Large intestine (tissue), 3 donors: ENCODE measurements around the gene CNTN4. TPM values are rescaled to one million over a fixed set of nuclear protein-coding genes. Genes with fewer than 3 reads are reported as not detected.

Experiments
- DNase-seq, 2 donors: peaks; one replicate each; pipeline versions ENCODE4 v3.0.0 to v3.0.0-alpha.2; 2013
- H3K27ac ChIP-seq: one replicate; pipeline ENCODE4 v1.5.1; 2013; ENCODE audit warnings: low read length
- H3K27me3 ChIP-seq: 2 replicates; pipeline ENCODE4 v1.6.1; 2013; ENCODE audit warnings: low read length; ENCODE audit not compliant: control insufficient read depth, insufficient read depth
- H3K36me3 ChIP-seq: 2 replicates; pipeline ENCODE4 v1.6.1; 2013; ENCODE audit warnings: low read length; ENCODE audit not compliant: control insufficient read depth, insufficient read depth
- H3K4me1 ChIP-seq: one replicate; pipeline ENCODE4 v1.6.1; 2013; ENCODE audit warnings: low read length; ENCODE audit not compliant: control insufficient read depth, insufficient read depth
- H3K4me3 ChIP-seq: one replicate; pipeline ENCODE4 v1.5.1; 2013; ENCODE audit warnings: low read length
- H3K9me3 ChIP-seq: one replicate; pipeline ENCODE4 v1.6.1; 2013; ENCODE audit warnings: mild to moderate bottlenecking, low read depth, low read length, moderate library complexity; ENCODE audit not compliant: control insufficient read depth
- WGBS: methylation state at CpG from one replicate; pipeline ENCODE4 v1.1.5; 2013; ENCODE audit warnings: low lambda C conversion rate; ENCODE audit not compliant: insufficient coverage; 5-methylcytosine and 5-hydroxymethylcytosine counted together
- polyA plus RNA-seq: library from polyadenylated mRNA; unstranded; fragments of 120-200 nt; gene quantifications from one replicate; pipeline ENCODE4 v1.2.1, GENCODE V29; 2013

Gene CNTN4
- polyA plus RNA-seq, 1 donor: 9.3 TPM

GRCh38 chr3:2851361-2851760, 752.7 kb downstream of the CNTN4 start:
- Histone ChIP-seq H3K27ac (peak overlapping the region; percentile 65), H3K27me3 (no peaks in the 10 kb centered on the region), H3K9me3 (no peaks in the 10 kb centered on the region), H3K4me1 (peaks cover 7% of the 10 kb centered on the region), H3K4me3 (no peak overlapping the region), H3K36me3 (no peaks in the 10 kb centered on the region)
- peak in 1 of 2 donors; percentile 66 for DNase-seq
- 20% methylated on average over 1 of the region's 3 CpGs for WGBS

GRCh38 chr3:2851835-2852234, 753.2 kb downstream of the CNTN4 start:
- peak overlapping the region; percentile 65 for H3K27ac ChIP-seq
- 20% methylated on average over 1 of the region's 1 CpG for WGBS

GRCh38 chr3:2853651-2854050, 755.0 kb downstream of the CNTN4 start:
- no peaks in the 10 kb centered on the region for H3K36me3 ChIP-seq
- no peak overlapping the region for H3K27ac ChIP-seq
- DNase-seq: no peak
- 100% methylated on average over 2 of the region's 5 CpGs for WGBS
- H3K4me1 ChIP-seq: peaks cover 7% of the 10 kb centered on the region
- no peak overlapping the region for H3K4me3 ChIP-seq
- H3K27me3 ChIP-seq: no peaks in the 10 kb centered on the region
- no peaks in the 10 kb centered on the region for H3K9me3 ChIP-seq

More at GRCh38 chr3:2851835-2852234, 753.2 kb downstream of the CNTN4 start:
- DNase-seq: peak in 1 of 2 donors; percentile 64
- H3K27me3 ChIP-seq: no peaks in the 10 kb centered on the region
- no peaks in the 10 kb centered on the region for H3K9me3 ChIP-seq
- H3K4me1 ChIP-seq: peaks cover 7% of the 10 kb centered on the region
- H3K36me3 ChIP-seq: no peaks in the 10 kb centered on the region
- no peak overlapping the region for H3K4me3 ChIP-seq

DNA sequence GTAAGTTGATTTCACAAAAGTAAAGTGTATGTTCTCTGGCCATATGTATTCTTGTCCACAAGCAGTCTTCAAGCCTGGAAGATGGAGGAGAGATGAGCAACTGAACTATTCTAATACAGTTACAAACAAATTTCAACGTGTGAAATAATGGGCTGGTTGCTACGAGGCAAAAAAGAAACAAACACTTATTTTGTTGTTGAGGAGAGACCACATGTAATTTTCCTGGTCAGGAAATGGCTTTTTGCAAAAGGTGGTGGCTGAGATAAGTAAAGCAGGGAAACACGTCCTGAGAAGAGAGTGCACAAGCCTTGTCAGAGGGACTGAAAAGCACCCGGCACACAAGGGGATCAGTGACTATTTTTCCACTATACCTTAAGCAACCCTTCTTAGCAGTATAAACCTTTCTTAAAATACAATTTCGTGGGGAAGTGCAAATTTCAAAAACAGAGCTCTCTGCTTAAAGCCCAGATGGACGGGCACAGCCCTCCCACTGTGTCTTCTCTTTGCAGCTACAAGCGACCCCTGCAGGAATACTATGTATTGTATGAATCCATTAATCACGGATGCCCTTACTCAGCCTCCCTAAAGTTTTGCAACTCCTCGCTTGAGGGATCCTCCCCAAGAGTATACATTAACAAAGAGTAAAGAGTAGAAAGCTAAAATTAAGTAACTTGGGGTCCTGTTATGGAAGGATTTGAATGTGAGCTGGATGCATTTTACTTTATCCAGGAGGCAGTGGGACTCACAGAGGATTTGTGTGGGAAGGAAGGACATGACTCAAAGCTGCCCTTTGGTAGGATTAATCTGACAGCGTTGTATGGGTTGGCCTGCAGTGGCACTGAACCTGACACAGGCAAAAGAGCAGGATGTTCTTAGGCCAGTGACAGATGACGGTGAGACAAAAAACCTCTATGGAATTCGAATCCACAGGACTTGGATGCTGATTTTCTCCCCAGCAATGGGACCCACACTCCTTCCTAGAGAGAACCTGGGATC, 757.8 kb downstream of the CNTN4 start:
- Histone ChIP-seq H3K27ac (no peak overlapping the region), H3K4me1 (peaks cover 4% of the 10 kb centered on the region), H3K9me3 (no peaks in the 10 kb centered on the region), H3K36me3 (no peaks in the 10 kb centered on the region), H3K27me3 (no peaks in the 10 kb centered on the region), H3K4me3 (no peak overlapping the region)
- no peak for DNase-seq
- 93% methylated on average over 3 of the region's 12 CpGs for WGBS

- H3K27ac ChIP-seq: no peak overlapping the region
- H3K4me1 ChIP-seq: peaks cover 5% of the 10 kb centered on the region
- H3K36me3 ChIP-seq: no peaks in the 10 kb centered on the region
- DNase-seq: peak in 1 of 2 donors; percentile 16
- no CpG with 5 or more reads among the region's 2 CpGs for WGBS
- H3K27me3 ChIP-seq: no peaks in the 10 kb centered on the region
- H3K9me3 ChIP-seq: no peaks in the 10 kb centered on the region
- no peak overlapping the region for H3K4me3 ChIP-seq
These were observed 762.0 kb downstream of the CNTN4 start for GRCh38 chr3:2860626-2861025.

DNA sequence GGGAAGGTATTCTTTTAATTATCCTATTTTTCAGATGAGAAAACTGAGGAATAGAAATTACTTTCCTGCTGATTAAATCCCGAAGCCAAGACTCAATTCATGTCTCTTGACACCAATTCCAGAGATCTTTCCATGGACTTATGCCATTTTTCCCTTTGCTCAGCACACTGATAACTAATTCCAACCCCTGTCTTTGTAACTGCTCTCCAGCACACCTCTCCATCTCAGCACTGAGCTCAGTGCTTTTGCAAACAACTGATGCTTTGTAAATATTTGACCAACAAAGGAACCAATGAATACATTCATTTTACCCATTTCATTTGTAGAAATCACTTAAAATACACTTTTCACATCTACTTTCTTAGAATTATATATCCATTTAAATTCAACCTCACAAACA, 762.5 kb downstream of the CNTN4 start:
- WGBS: no CpG with 5 or more reads among the region's 1 CpG
- Histone ChIP-seq H3K4me3 (no peak overlapping the region), H3K9me3 (no peaks in the 10 kb centered on the region), H3K36me3 (no peaks in the 10 kb centered on the region), H3K27me3 (no peaks in the 10 kb centered on the region), H3K27ac (no peak overlapping the region), H3K4me1 (peaks cover 5% of the 10 kb centered on the region)
- no peak for DNase-seq

- H3K36me3 ChIP-seq: no peaks in the 10 kb centered on the region
- H3K27ac ChIP-seq: peak overlapping the region; percentile 30
- no peak for DNase-seq
- peaks cover 5% of the 10 kb centered on the region for H3K4me1 ChIP-seq
- no peak overlapping the region for H3K4me3 ChIP-seq
- no CpG with 5 or more reads among the region's 1 CpG for WGBS
- no peaks in the 10 kb centered on the region for H3K9me3 ChIP-seq
- H3K27me3 ChIP-seq: no peaks in the 10 kb centered on the region
These were observed 763.3 kb downstream of the CNTN4 start for GRCh38 chr3:2861920-2862319.

DNA sequence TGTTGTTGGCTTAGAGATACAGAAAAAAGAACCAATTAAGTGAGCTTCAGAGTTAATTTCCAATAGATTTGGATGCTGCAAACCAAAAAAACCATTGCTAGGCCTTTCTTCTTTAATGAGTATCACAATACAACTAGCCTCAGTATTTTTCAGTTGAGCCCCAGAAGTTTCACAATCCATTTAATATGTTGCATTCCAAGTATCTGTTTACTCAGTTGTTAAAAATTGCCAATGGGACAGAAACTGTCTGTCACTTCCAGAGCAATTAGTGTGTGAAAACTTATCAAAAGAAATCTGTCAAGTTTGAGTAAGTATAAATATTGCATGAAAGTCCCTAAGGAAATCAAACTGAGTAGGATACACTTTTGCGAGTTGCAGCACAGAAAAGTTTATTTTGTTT, 763.7 kb downstream of the CNTN4 start:
- Histone ChIP-seq H3K36me3 (no peaks in the 10 kb centered on the region), H3K4me3 (no peak overlapping the region), H3K27ac (peak overlapping the region; percentile 30), H3K9me3 (no peaks in the 10 kb centered on the region), H3K4me1 (peaks cover 5% of the 10 kb centered on the region), H3K27me3 (no peaks in the 10 kb centered on the region)
- peak in 1 of 2 donors; percentile 35 for DNase-seq
- 33% methylated on average over 1 of the region's 1 CpG for WGBS

DNA sequence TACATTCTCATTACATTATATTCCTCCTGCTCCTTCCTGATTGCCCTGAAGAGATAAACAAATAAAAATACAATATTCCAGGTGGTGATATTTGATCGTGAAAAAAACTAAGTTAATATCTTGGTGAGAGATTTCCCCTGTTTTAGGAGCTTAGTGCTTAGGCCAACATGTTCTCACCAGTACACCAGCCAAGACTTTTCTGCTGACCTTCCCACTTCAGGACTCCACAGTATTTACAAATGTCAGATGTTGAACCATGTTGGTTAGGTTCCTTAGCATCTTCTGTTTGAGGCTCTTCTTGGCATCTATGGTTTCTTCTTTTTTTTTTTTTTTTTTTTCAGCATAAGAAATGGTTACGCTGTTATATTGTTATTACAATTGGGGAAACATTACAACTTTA, 764.5 kb downstream of the CNTN4 start:
- Histone ChIP-seq H3K36me3 (no peaks in the 10 kb centered on the region), H3K4me3 (no peak overlapping the region), H3K27ac (peak overlapping the region; percentile 30), H3K4me1 (peaks cover 5% of the 10 kb centered on the region), H3K9me3 (no peaks in the 10 kb centered on the region), H3K27me3 (no peaks in the 10 kb centered on the region)
- DNase-seq: no peak
- WGBS: no CpG with 5 or more reads among the region's 2 CpGs

DNA sequence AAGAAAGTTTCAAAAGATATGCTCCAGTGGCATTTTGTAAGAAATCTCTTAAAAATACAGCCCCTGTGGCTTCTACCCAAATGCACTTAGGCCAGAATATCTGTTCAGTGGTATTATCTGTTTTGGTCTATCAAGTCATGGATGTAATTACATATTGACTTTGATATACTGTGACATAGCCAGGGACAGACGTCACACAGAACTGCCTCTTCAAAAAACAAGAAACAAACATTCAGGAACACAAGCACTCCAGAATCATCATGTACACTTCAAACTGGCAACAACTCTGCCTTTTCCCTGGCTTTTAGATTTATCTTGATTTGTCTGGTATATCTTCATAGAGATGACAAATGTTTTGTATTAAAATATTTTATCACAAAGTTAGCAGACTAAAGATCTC, 771.2 kb downstream of the CNTN4 start:
- no CpG with 5 or more reads among the region's 1 CpG for WGBS
- DNase-seq: no peak
- Histone ChIP-seq H3K36me3 (no peaks in the 10 kb centered on the region), H3K9me3 (no peaks in the 10 kb centered on the region), H3K4me1 (peaks cover 18% of the 10 kb centered on the region), H3K27ac (peak overlapping the region; percentile 76), H3K4me3 (no peak overlapping the region), H3K27me3 (no peaks in the 10 kb centered on the region)
